ENCODE results near the gene TGFB1. TPM values are rescaled to one million over a fixed set of nuclear protein-coding genes. Genes with fewer than 3 reads are reported as not detected.
A peak's percentile ranks its signal among the peaks of the same experiment; 100 is the strongest.

TGFB1 gene
- total RNA-seq, 1 experiment from 2014 or later: 17.5 TPM

GRCh38 chr19:41305927-41306793 is 47.6 kb downstream of the TGFB1 start:
- no peak for DNase-seq
- Histone ChIP-seq H3K9ac (ENCODE audit: low read length) (no peak overlapping the region), H3K4me3 (ENCODE audit: low read length) (no peak overlapping the region), H3K4me1 (ENCODE audit: low read length) (peaks cover 27% of the 10 kb centered on the region), H3K36me3 (ENCODE audit: insufficient read depth, low read length) (peaks cover 16% of the 10 kb centered on the region; the same call in 1 of the 2 replicates), H3K9me3 (ENCODE audit: low read length) (no peaks in the 10 kb centered on the region), H3K79me2 (ENCODE audit: low read length) (peaks cover 9% of the 10 kb centered on the region), H3K27me3 (ENCODE audit: low read length) (no peaks in the 10 kb centered on the region), H3K4me2 (ENCODE audit: low read depth, low read length, poor library complexity, severe bottlenecking) (no peak overlapping the region), H4K20me1 (ENCODE audit: insufficient read depth, low read depth, low read length) (no peaks in the 10 kb centered on the region), H3K9me2 (replicated peaks; ENCODE audit: insufficient read depth, low read length) (no peaks in the 10 kb centered on the region), H3K27ac (ENCODE audit: low read length) (no peak overlapping the region), H2AFZ (ENCODE audit: low read length) (no peak overlapping the region)

- DNase-seq: peak; percentile 39
- H3K9me3 ChIP-seq (ENCODE audit: low read length): no peaks in the 10 kb centered on the region
- H3K9ac ChIP-seq (ENCODE audit: low read length): no peak overlapping the region
- H3K4me2 ChIP-seq (ENCODE audit: low read depth, low read length, poor library complexity, severe bottlenecking): no peak overlapping the region
- H3K4me1 ChIP-seq (ENCODE audit: low read length): peaks cover 22% of the 10 kb centered on the region
- peaks cover 28% of the 10 kb centered on the region; the same call in 1 of the 2 replicates for H3K36me3 ChIP-seq (ENCODE audit: insufficient read depth, low read length)
- H4K20me1 ChIP-seq (ENCODE audit: insufficient read depth, low read depth, low read length): no peaks in the 10 kb centered on the region; the same call in 1 of the 2 replicates
- peaks cover 3% of the 10 kb centered on the region; the same call in 1 of the 2 replicates for H3K79me2 ChIP-seq (ENCODE audit: low read length)
- H3K27me3 ChIP-seq (ENCODE audit: low read length): no peaks in the 10 kb centered on the region
- no peak overlapping the region for H3K4me3 ChIP-seq (ENCODE audit: low read length)
- no peak overlapping the region for H2AFZ ChIP-seq (ENCODE audit: low read length)
- H3K9me2 ChIP-seq (replicated peaks; ENCODE audit: insufficient read depth, low read length): no peaks in the 10 kb centered on the region
- H3K27ac ChIP-seq (ENCODE audit: low read length): no peak overlapping the region
Observed at GRCh38 chr19:41304706-41305483, 48.8 kb downstream of the TGFB1 start.

DNA sequence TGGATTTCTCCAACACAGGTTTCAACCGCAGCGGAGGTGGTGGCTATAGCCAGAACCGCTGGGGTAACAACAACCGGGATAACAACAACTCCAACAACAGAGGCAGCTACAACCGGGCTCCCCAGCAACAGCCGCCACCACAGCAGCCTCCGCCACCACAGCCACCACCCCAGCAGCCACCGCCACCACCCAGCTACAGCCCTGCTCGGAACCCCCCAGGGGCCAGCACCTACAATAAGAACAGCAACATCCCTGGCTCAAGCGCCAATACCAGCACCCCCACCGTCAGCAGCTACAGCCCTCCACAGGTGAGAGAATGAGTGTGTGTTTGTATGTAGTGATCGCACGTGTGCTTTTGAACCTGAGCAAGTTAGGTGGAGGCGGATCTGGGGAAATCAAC is 49.8 kb downstream of the TGFB1 start:
- no peak overlapping the region for H3K9ac ChIP-seq (ENCODE audit: low read length)
- H3K4me2 ChIP-seq (ENCODE audit: low read depth, low read length, poor library complexity, severe bottlenecking): no peak overlapping the region
- H3K4me1 ChIP-seq (ENCODE audit: low read length): peaks cover 14% of the 10 kb centered on the region
- no peak overlapping the region for H3K4me3 ChIP-seq (ENCODE audit: low read length)
- H2AFZ ChIP-seq (ENCODE audit: low read length): no peak overlapping the region
- H3K9me2 ChIP-seq (replicated peaks; ENCODE audit: insufficient read depth, low read length): no peaks in the 10 kb centered on the region
- no peaks in the 10 kb centered on the region for H3K27me3 ChIP-seq (ENCODE audit: low read length)
- DNase-seq: no peak
- no peaks in the 10 kb centered on the region; the same call in 1 of the 2 replicates for H4K20me1 ChIP-seq (ENCODE audit: insufficient read depth, low read depth, low read length)
- H3K27ac ChIP-seq (ENCODE audit: low read length): no peak overlapping the region
- H3K79me2 ChIP-seq (ENCODE audit: low read length): peaks cover 12% of the 10 kb centered on the region; the same call in 1 of the 2 replicates
- peaks cover 37% of the 10 kb centered on the region; the same call in 1 of the 2 replicates for H3K36me3 ChIP-seq (ENCODE audit: insufficient read depth, low read length)
- no peaks in the 10 kb centered on the region for H3K9me3 ChIP-seq (ENCODE audit: low read length)

- Histone ChIP-seq H3K4me2 (ENCODE audit: low read depth, low read length, poor library complexity, severe bottlenecking) (no peak overlapping the region), H3K9me2 (replicated peaks; ENCODE audit: insufficient read depth, low read length) (no peaks in the 10 kb centered on the region), H3K4me1 (ENCODE audit: low read length) (peaks cover 9% of the 10 kb centered on the region), H3K9me3 (ENCODE audit: low read length) (no peaks in the 10 kb centered on the region), H4K20me1 (ENCODE audit: insufficient read depth, low read depth, low read length) (no peaks in the 10 kb centered on the region; the same call in 1 of the 2 replicates), H2AFZ (ENCODE audit: low read length) (no peak overlapping the region), H3K79me2 (ENCODE audit: low read length) (peaks cover 21% of the 10 kb centered on the region), H3K9ac (ENCODE audit: low read length) (no peak overlapping the region), H3K27me3 (ENCODE audit: low read length) (no peaks in the 10 kb centered on the region), H3K27ac (ENCODE audit: low read length) (no peak overlapping the region), H3K4me3 (ENCODE audit: low read length) (no peak overlapping the region), H3K36me3 (ENCODE audit: insufficient read depth, low read length) (peaks cover 49% of the 10 kb centered on the region; the same call in 1 of the 2 replicates)
- DNase-seq: no peak
Observed at GRCh38 chr19:41302624-41303351, 50.9 kb downstream of the TGFB1 start.

- Histone ChIP-seq H3K4me2 (ENCODE audit: low read depth, low read length, poor library complexity, severe bottlenecking) (no peak overlapping the region), H3K9me3 (ENCODE audit: low read length) (no peaks in the 10 kb centered on the region), H3K36me3 (ENCODE audit: insufficient read depth, low read length) (peaks cover 45% of the 10 kb centered on the region; the same call in 1 of the 2 replicates), H3K79me2 (ENCODE audit: low read length) (peaks cover 30% of the 10 kb centered on the region), H3K27ac (ENCODE audit: low read length) (no peak overlapping the region), H3K9me2 (replicated peaks; ENCODE audit: insufficient read depth, low read length) (no peaks in the 10 kb centered on the region), H3K4me3 (ENCODE audit: low read length) (no peak overlapping the region), H2AFZ (ENCODE audit: low read length) (no peak overlapping the region), H3K27me3 (ENCODE audit: low read length) (no peaks in the 10 kb centered on the region), H3K9ac (ENCODE audit: low read length) (no peak overlapping the region), H4K20me1 (ENCODE audit: insufficient read depth, low read depth, low read length) (no peaks in the 10 kb centered on the region; the same call in 1 of the 2 replicates), H3K4me1 (ENCODE audit: low read length) (peaks cover 29% of the 10 kb centered on the region)
- no peak for DNase-seq
Observed at GRCh38 chr19:41300555-41300954, 53.2 kb downstream of the TGFB1 start.

DNA sequence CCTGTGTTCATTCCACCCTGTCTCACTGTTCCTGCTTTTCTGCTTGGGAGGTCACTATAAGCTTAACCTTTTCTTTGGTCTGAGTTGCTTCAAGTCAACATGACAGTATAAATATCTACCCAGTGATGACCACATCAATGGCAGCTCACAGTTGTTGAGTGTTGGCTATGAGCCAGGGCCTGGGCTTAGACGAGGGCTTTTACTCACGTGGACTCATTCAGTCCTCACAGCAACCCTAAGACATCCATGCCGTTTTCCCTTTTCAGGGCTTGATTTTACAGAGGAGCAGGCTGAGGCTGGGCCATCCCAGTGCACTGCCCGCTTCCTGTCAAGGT is 54.0 kb downstream of the TGFB1 start:
- no peak for DNase-seq

DNA sequence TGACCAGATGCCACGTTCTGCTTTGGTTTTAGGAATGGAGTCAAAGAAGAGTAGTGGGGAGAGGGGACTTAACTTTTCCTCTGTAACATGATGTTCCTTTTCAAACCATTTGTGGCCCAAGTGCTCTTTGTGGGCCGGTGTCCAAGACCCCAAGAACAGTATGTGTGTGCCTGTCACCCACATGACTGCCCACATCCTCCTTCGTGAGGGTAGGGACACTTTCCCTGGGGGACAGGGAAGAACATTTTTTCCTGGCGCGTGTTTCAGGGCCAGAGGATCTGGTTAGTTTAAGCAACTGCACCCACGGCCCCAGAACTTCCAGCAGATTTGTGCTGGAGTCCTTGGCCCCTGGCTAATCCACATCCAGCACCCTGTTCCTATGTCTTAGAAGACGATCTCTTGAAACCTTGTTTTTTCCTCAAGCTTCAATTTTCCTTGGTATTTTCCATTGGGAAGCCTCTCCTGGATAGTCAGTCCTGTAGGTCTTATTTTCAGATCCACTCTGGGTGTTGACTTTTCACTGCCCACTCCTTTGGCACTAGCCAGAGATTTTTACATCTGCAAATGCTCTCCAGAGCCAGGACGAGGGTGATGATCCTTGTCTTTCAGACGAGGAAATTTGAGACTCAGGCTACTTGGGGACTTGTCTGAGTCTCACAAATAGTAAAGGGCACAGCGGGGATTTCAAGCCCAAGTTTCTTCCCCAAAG is 54.5 kb downstream of the TGFB1 start:
- Histone ChIP-seq H3K27ac (ENCODE audit: low read length) (peak overlapping the region; percentile 80; the same call in 1 of the 2 replicates), H4K20me1 (ENCODE audit: insufficient read depth, low read depth, low read length) (no peaks in the 10 kb centered on the region; the same call in 1 of the 2 replicates), H3K79me2 (ENCODE audit: low read length) (peaks cover 30% of the 10 kb centered on the region), H3K4me1 (ENCODE audit: low read length) (peaks cover 38% of the 10 kb centered on the region), H3K4me2 (ENCODE audit: low read depth, low read length, poor library complexity, severe bottlenecking) (no peak overlapping the region), H3K9ac (ENCODE audit: low read length) (no peak overlapping the region), H3K4me3 (ENCODE audit: low read length) (no peak overlapping the region), H2AFZ (ENCODE audit: low read length) (no peak overlapping the region), H3K27me3 (ENCODE audit: low read length) (no peaks in the 10 kb centered on the region), H3K9me2 (replicated peaks; ENCODE audit: insufficient read depth, low read length) (no peaks in the 10 kb centered on the region), H3K9me3 (ENCODE audit: low read length) (no peaks in the 10 kb centered on the region), H3K36me3 (ENCODE audit: insufficient read depth, low read length) (peaks cover 55% of the 10 kb centered on the region; the same call in 1 of the 2 replicates)
- DNase-seq: no peak

More for the DNA sequence above, 54.0 kb downstream of the TGFB1 start:
- peaks cover 30% of the 10 kb centered on the region for H3K79me2 ChIP-seq (ENCODE audit: low read length)
- H3K9me3 ChIP-seq (ENCODE audit: low read length): no peaks in the 10 kb centered on the region
- H3K9me2 ChIP-seq (replicated peaks; ENCODE audit: insufficient read depth, low read length): no peaks in the 10 kb centered on the region
- peaks cover 37% of the 10 kb centered on the region for H3K4me1 ChIP-seq (ENCODE audit: low read length)
- H3K9ac ChIP-seq (ENCODE audit: low read length): no peak overlapping the region
- H3K4me2 ChIP-seq (ENCODE audit: low read depth, low read length, poor library complexity, severe bottlenecking): no peak overlapping the region
- H3K4me3 ChIP-seq (ENCODE audit: low read length): no peak overlapping the region
- H3K27me3 ChIP-seq (ENCODE audit: low read length): no peaks in the 10 kb centered on the region
- no peaks in the 10 kb centered on the region; the same call in 1 of the 2 replicates for H4K20me1 ChIP-seq (ENCODE audit: insufficient read depth, low read depth, low read length)
- no peak overlapping the region for H2AFZ ChIP-seq (ENCODE audit: low read length)
- H3K27ac ChIP-seq (ENCODE audit: low read length): no peak overlapping the region
- H3K36me3 ChIP-seq (ENCODE audit: insufficient read depth, low read length): peaks cover 53% of the 10 kb centered on the region; the same call in 1 of the 2 replicates
